Fibroblast of pulmonary artery (primary cell): ENCODE measurements around the gene DOCK3.

Experiments
- DNase-seq: peaks from one replicate; pipeline ENCODE4 v3.0.0-alpha.2; 2010; ENCODE audit warnings: low read depth
- H3K4me3 ChIP-seq: replicated peaks from 2 replicates; pipeline ENCODE4 v1.5.1; 2011; ENCODE audit warnings: low read depth, mild to moderate bottlenecking, control low read depth, low read length, moderate library complexity
- CTCF ChIP-seq: IDR thresholded peaks from 2 replicates; pipeline ENCODE4 v1.5.1; 2011; ENCODE audit warnings: mild to moderate bottlenecking, control low read depth, low read length, inconsistent platforms; ENCODE audit errors: missing control alignments

Gene DOCK3

GRCh38 chr3:51332156-51332555 is 657.4 kb downstream of the DOCK3 start:
- no peak overlapping the region for H3K4me3 ChIP-seq
- TF ChIP-seq CTCF: no peak
- DNase-seq: no peak

DNA sequence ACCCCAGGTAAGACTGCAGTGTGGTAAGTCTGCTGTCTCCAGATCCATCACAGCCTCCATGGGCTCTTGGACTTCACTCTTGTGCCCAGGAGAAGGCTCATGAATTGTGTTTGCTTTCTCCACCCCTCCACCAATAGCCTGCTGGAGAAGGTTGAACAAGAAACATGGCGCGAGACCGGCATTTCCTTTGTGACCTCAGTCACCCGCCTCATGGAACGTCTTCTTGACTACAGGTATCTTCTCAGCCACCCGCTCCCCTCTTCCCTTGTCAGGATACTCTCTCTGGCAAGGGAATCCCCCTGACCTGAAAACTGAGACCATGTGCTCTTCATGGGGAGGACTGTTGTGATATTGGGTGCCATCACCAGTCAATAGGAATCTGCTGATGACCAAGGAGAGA is 658.3 kb downstream of the DOCK3 start:
- no peak overlapping the region for H3K4me3 ChIP-seq
- no peak for TF ChIP-seq CTCF
- DNase-seq: no peak

DNA sequence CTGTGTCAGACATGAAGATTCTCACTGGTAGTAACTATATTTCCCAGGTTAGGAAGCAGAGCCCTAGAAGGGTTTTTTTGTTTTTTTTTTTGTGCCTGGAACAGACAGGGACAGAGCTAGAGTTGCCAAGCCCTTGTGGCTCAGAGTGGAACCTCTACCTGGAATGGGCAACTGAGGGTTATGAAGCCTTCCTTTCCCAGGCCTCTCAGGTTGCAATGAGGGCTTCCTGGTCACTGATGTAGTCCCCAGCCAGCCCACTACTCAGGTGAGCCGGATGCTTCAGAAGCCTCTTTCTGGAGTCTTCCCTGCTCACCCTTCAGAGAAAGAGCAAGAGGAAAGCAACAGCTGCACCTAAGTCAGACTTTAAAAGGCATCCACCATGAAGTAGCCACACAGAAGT is 661.5 kb downstream of the DOCK3 start:
- H3K4me3 ChIP-seq: no peak overlapping the region
- no peak for TF ChIP-seq CTCF
- DNase-seq: no peak

GRCh38 chr3:51337666-51338065 is 662.9 kb downstream of the DOCK3 start:
- DNase-seq: no peak
- no peak for TF ChIP-seq CTCF
- no peak overlapping the region for H3K4me3 ChIP-seq

- H3K4me3 ChIP-seq: no peak overlapping the region
- DNase-seq: no peak
- TF ChIP-seq CTCF: no peak
Measured at GRCh38 chr3:51338632-51339031, 663.9 kb downstream of the DOCK3 start.

DNA sequence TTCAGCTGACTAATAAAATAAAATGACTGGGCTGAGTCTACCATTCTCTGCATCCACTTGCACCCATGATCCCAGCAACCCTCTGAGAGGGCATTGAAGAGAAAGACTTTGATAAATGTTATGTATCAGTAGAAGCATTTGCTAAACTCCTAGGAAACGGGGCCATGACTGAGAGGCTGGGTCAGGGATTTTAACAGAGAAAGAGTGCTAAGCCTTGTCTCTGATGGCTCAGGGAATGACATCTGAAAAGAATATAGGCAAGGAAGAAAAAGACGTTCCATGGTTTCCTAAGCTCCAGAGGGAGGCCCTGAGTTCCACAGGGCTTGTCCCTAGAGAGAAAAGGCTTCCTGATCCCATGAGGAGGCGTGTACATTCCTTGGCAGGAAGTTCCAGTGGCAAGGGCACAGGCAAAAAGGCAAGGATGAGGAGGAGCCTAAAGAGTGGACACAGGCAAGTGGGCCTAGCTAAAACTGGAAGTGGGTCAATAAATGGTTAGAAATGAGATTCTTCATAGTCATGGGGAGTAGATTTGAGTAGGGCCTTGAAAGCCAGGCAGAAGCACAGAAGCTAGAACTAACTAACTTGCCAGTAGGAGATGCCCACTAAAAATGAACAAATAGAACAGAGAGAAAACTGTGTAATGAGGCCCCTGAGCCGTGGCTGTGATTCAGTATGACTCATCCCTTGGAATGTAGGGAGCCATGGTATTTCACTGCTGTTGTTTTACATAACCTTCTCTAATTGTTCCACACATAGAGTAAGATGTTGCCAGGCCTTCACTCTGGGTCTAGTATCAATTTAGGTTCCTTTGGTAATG is 665.5 kb downstream of the DOCK3 start:
- no peak for TF ChIP-seq CTCF
- DNase-seq: peak; percentile 95
- H3K4me3 ChIP-seq: no peak overlapping the region
